GM18526 (cell line): ENCODE data around the gene DPRX.

ENCODE experiments used
- POLR2A ChIP-seq: IDR thresholded peaks from 3 replicates; pipeline ENCODE4 v1.6.1; 2011; ENCODE audit not compliant: insufficient read length; ENCODE audit errors: extremely low read depth

DPRX gene

GRCh38 chr19:53664152-53664551 lies 32.4 kb downstream of the DPRX start:
- no peak for TF ChIP-seq POLR2A

GRCh38 chr19:53664760-53665159 lies 33.0 kb downstream of the DPRX start:
- TF ChIP-seq POLR2A: no peak

GRCh38 chr19:53670345-53670744 lies 38.5 kb downstream of the DPRX start:
- no peak for TF ChIP-seq POLR2A

GRCh38 chr19:53671663-53672062 lies 39.9 kb downstream of the DPRX start:
- TF ChIP-seq POLR2A: no peak
